K562 (cell line): ENCODE results near the gene PLTP. TPM values are rescaled to one million over a fixed set of nuclear protein-coding genes. Genes with fewer than 3 reads are reported as not detected.

ENCODE experiments used
- ATAC-seq: fragments of 200-7000 bp; cut with Tn5 transposase; 3 replicates; pipeline ENCODE4 v1.9.1; 2020; ENCODE audit warnings: moderate library complexity
- BruUV-seq: library from RNA; stranded (reverse); fragments of 400-500 nt; replicated peaks from 2 replicates; lab custom pipeline; 2021; lab: Mats Ljungman, UMichigan
- CTCF ChIA-PET: fragments of 300-600 bp; formaldehyde crosslinking; extraction: SDS; loops from one replicate; lab custom pipeline; 2021; ENCODE audit warnings: low intra/inter-chr PET ratio; lab: Yijun Ruan, JAX
- POLR2A ChIA-PET: fragments of 300-600, 350-650 bp; sonication (Branson Sonifier 250); formaldehyde crosslinking; extraction: SDS; loops from one replicate; lab custom pipeline; 2021; ENCODE audit warnings: antibody characterized with exemption, inconsistent platforms; lab: Yijun Ruan, JAX
- DNase-seq, 4 experiments: peaks; one replicate each; pipeline versions ENCODE4 v3.0.0 to v3.0.0-alpha.2; 2011 to 2018; ENCODE audit warnings: low spot score in 3 of 4, mixed read lengths in 3 of 4; ENCODE audit errors: extremely low read depth in 1 of 4
- FAIRE-seq: peaks from 2 replicates; lab custom pipeline; 2011; peaks lifted over from hg19 to GRCh38; lab: Jason Lieb, UNC
- H2AFZ ChIP-seq: 2 replicates; pipeline ENCODE4 v1.6.0; 2011; ENCODE audit warnings: low read depth, low read length, control low read depth, inconsistent platforms
- H3K27ac ChIP-seq: fragments of 200-600 bp; 3 replicates; pipeline ENCODE4 v1.8.0; 2011; ENCODE audit warnings: low read depth, mild to moderate bottlenecking, control low read depth, inconsistent platforms, low read length, moderate library complexity, mixed read lengths; ENCODE audit errors: extremely low read depth
- H3K27me3 ChIP-seq, 2 experiments: fragments of 300-600 bp in 1 of 2; 2 replicates in 1 of 2; 3 replicates in 1 of 2; pipeline versions ENCODE4 v1.6.0 to v1.8.0; 2011; ENCODE audit warnings: inconsistent platforms in 2 of 2, low read length in 2 of 2, mild to moderate bottlenecking in 1 of 2, mixed read lengths in 1 of 2, moderate library complexity in 1 of 2; ENCODE audit not compliant: control insufficient read depth in 2 of 2, insufficient read depth in 2 of 2
- H3K36me3 ChIP-seq: fragments of 300-600 bp; 3 replicates; pipeline ENCODE4 v1.8.0; 2011; ENCODE audit warnings: mild to moderate bottlenecking, low read length, inconsistent platforms; ENCODE audit not compliant: control insufficient read depth, insufficient read depth
- H3K4me1 ChIP-seq, 2 experiments: fragments of 200-600 bp in 1 of 2; replicated peaks in 1 of 2; 2 replicates in 1 of 2; 3 replicates in 1 of 2; pipeline versions ENCODE4 v1.5.1 to v1.8.0; 2011; ENCODE audit warnings: inconsistent platforms in 2 of 2, low read length in 2 of 2, mild to moderate bottlenecking in 1 of 2, mixed read lengths in 1 of 2, moderate library complexity in 1 of 2; ENCODE audit not compliant: control insufficient read depth in 2 of 2, insufficient read depth in 2 of 2
- H3K4me2 ChIP-seq: 2 replicates; pipeline ENCODE4 v1.6.1; 2011; ENCODE audit warnings: low read length, control low read depth, inconsistent platforms, mixed read lengths; ENCODE audit not compliant: insufficient read depth
- H3K4me3 ChIP-seq: fragments of 200-600 bp; sonication (generic), shearing (Covaris generic); 2 replicates; pipeline ENCODE4 v1.5.1; 2016; ENCODE audit warnings: control low read depth, inconsistent platforms
- H3K79me2 ChIP-seq: fragments of 200-600 bp; 3 replicates; pipeline ENCODE4 v1.8.0; 2011; ENCODE audit warnings: low read length, inconsistent platforms; ENCODE audit not compliant: control insufficient read depth, insufficient read depth
- H3K9ac ChIP-seq, 2 experiments: 2 replicates each; pipeline versions ENCODE4 v1.6.0 to v1.6.1; 2011; ENCODE audit warnings: low read depth in 2 of 2, low read length in 2 of 2, control low read depth in 1 of 2, inconsistent platforms in 1 of 2, mild to moderate bottlenecking in 1 of 2, mixed read lengths in 1 of 2; ENCODE audit not compliant: insufficient read depth in 1 of 2
- H3K9me1 ChIP-seq: one replicate; pipeline ENCODE4 v1.6.0; 2011; ENCODE audit warnings: inconsistent platforms, mild to moderate bottlenecking, low read length, moderate library complexity; ENCODE audit not compliant: control insufficient read depth, insufficient read depth
- H3K9me3 ChIP-seq: replicated peaks from 2 replicates; pipeline ENCODE4 v1.5.1; 2011; ENCODE audit warnings: low read depth, low read length, inconsistent platforms; ENCODE audit not compliant: control insufficient read depth, insufficient read depth
- H4K20me1 ChIP-seq: replicated peaks from 2 replicates; pipeline ENCODE4 v1.6.1; 2011; ENCODE audit warnings: low read length, inconsistent platforms, mixed read lengths; ENCODE audit not compliant: control insufficient read depth, insufficient read depth
- BRF1 ChIP-seq: IDR thresholded peaks from 3 replicates; pipeline ENCODE4 v1.6.1; 2011; ENCODE audit warnings: borderline replicate concordance, mild to moderate bottlenecking; ENCODE audit not compliant: insufficient read length; ENCODE audit errors: extremely low read depth
- CHCHD3 ChIP-seq: fragments of 250-450 bp; sonication (Bioruptor Pico); IDR thresholded peaks from 2 replicates; pipeline ENCODE4 v2.1.2; 2022; ENCODE audit warnings: mild to moderate bottlenecking
- EGR1 ChIP-seq: fragments of 450-650 bp; conservative IDR thresholded peaks from 2 replicates; pipeline ENCODE4 v1.6.1; 2017; ENCODE audit warnings: mild to moderate bottlenecking
- GTF2A2 ChIP-seq: IDR thresholded peaks from 2 replicates; pipeline ENCODE4 v1.6.1; 2016; ENCODE audit warnings: mild to moderate bottlenecking, missing genetic modification characterization, missing compliant biosample characterization
- HDAC8 ChIP-seq: fragments of 450-650 bp; IDR thresholded peaks from 2 replicates; pipeline ENCODE4 v1.6.1; 2016; ENCODE audit warnings: mild to moderate bottlenecking, missing genetic modification characterization, moderate library complexity, missing compliant biosample characterization
- L3MBTL2 ChIP-seq: fragments of 450-650 bp; IDR thresholded peaks from 2 replicates; pipeline ENCODE4 v1.6.1; 2016; ENCODE audit warnings: mild to moderate bottlenecking, moderate library complexity
- MITF ChIP-seq: IDR thresholded peaks from 2 replicates; pipeline ENCODE4 v1.6.1; 2014; ENCODE audit warnings: antibody characterized with exemption
- NFIC ChIP-seq: fragments of 450-650 bp; IDR thresholded peaks from 2 replicates; pipeline ENCODE4 v1.6.1; 2017; ENCODE audit warnings: mild to moderate bottlenecking, inconsistent platforms
- NR1H2 ChIP-seq: sonication (generic); formaldehyde crosslinking; IDR thresholded peaks from 2 replicates; pipeline ENCODE4 v1.4.0; 2020; ENCODE audit warnings: mild to moderate bottlenecking, missing genetic modification reagents
- POLR2G ChIP-seq: fragments of 200-400 bp; formaldehyde crosslinking; IDR thresholded peaks from 2 replicates; pipeline ENCODE4 v1.6.1; 2017; ENCODE audit warnings: low read depth, mild to moderate bottlenecking, antibody characterized with exemption, low read length, moderate library complexity
- RBFOX2 ChIP-seq: fragments of 200-400 bp; formaldehyde crosslinking; IDR thresholded peaks from 2 replicates; pipeline ENCODE4 v1.6.1; 2017; ENCODE audit warnings: low read depth, mild to moderate bottlenecking, low read length, moderate library complexity
- TEAD4 ChIP-seq, 2 experiments: sonication (generic) in 1 of 2; formaldehyde crosslinking in 1 of 2; IDR thresholded peaks; 2 replicates each; pipeline versions ENCODE4 v1.6.1 to v1.8.0; 2012 to 2022; ENCODE audit warnings: borderline replicate concordance in 1 of 2, inconsistent platforms in 1 of 2, low read length in 1 of 2, mild to moderate bottlenecking in 1 of 2, missing genetic modification reagents in 1 of 2
- ZNF124 ChIP-seq: sonication (generic); formaldehyde crosslinking; IDR thresholded peaks from 2 replicates; pipeline ENCODE4 v1.8.1; 2022; ENCODE audit warnings: missing genetic modification reagents
- ZNF232 ChIP-seq: sonication (generic); formaldehyde crosslinking; IDR thresholded peaks from 2 replicates; pipeline ENCODE4 v1.8.0; 2022; ENCODE audit warnings: mild to moderate bottlenecking, missing genetic modification reagents
- ZNF695 ChIP-seq: fragments of 450-650 bp; formaldehyde crosslinking; IDR thresholded peaks from 2 replicates; pipeline ENCODE4 v1.4.0; 2020; ENCODE audit warnings: mild to moderate bottlenecking, moderate library complexity
- WGBS: fragments of 100-300 bp; shearing (Covaris generic); methylation state at CpG from one replicate; pipeline ENCODE4 v1.1.6; 2016; ENCODE audit warnings: low coverage, mixed read lengths; ENCODE audit not compliant: insufficient coverage; ENCODE audit errors: missing lambda C conversion rate; 5-methylcytosine and 5-hydroxymethylcytosine counted together
- in situ Hi-C: fragments of 300-500 bp; cut with MboI; formaldehyde crosslinking; loops from 4 replicates; pipeline ENCODE4 v1.15.0; 2018; ENCODE audit warnings: inconsistent platforms, mixed read lengths
- intact Hi-C: fragments of 100-400 bp; cut with micrococcal nuclease; formaldehyde crosslinking; loops from 2 replicates; pipeline ENCODE4 v1.14.2; 2022
- polyA plus RNA-seq, 8 experiments: library from polyadenylated mRNA; depleted of rRNA in 4 of 8; stranded (reverse) in 5 of 8; unstranded in 3 of 8; fragments of >200 nt; fragmentation: Nextera tagmentation in 2 of 8; fragmentation: Illumina TruSeq in 1 of 8; extraction: Ambion mirVana in 2 of 8; extraction: Trizol in 1 of 8; gene quantifications; 2 replicates each; pipeline versions ENCODE4 v1.2.1 to v1.2.3, GENCODE V29; 2011 to 2014; ENCODE audit warnings: inconsistent platforms in 1 of 8, missing spikeins in 1 of 8
- total RNA-seq, 7 experiments: library from RNA; depleted of rRNA in 6 of 7; stranded (reverse); fragments of >200 nt in 6 of 7; fragmentation: Illumina TruSeq in 2 of 7; extraction: Trizol in 2 of 7; gene quantifications; 2 replicates each; pipeline versions ENCODE4 v1.2.1 to v1.2.3, GENCODE V29; 2011 to 2021; ENCODE audit warnings: low replicate concordance in 1 of 7

The PLTP gene
- total and polyA plus RNA-seq, 9 of the 15 experiments (the other 6 are each of a cell fraction or from before 2014, with no cell fraction given), result 2.8 to 29.3 (median 17.6) TPM

- Histone ChIP-seq H3K36me3 (peaks cover 49% of the 10 kb centered on the region; the same call in 2 of the 3 replicates), H3K9me3 (no peaks in the 10 kb centered on the region), H4K20me1 (no peaks in the 10 kb centered on the region), H3K9me1 (no peaks in the 10 kb centered on the region), H3K9ac (no peak overlapping the region; a peak in 1 of 4 replicates), H3K4me3 (no peak overlapping the region), H3K4me2 (no peak overlapping the region), H2AFZ (no peak overlapping the region), H3K4me1 (peaks cover 0 to 11% of the 10 kb centered on the region in 2 experiments; a peak in 1 of 5 replicates), H3K27me3 (no peaks in the 10 kb centered on the region), H3K27ac (no peak overlapping the region), H3K79me2 (no peaks in the 10 kb centered on the region)
- CTCF ChIA-PET, result no interaction called here
- intact Hi-C loops, result no loop called here
- BruUV-seq, result no TSS peak
- ATAC-seq, result 0 out of 3 replicates have a peak, but pooled peaks have one; percentile 14
- DNase-seq, result no peak
- in situ Hi-C loops, result no loop called here
- TF ChIP-seq POLR2G, result peak; percentile 24; the same call in 1 of the 2 replicates
- TF ChIP-seq RBFOX2, result peak; percentile 37; the same call in 1 of the 2 replicates
- no peak for TF ChIP-seq L3MBTL2
- POLR2A ChIA-PET, result interaction anchor here (1.8 kb wide), 1 partner anchor 10 kb away, joined by 6 read pairs; no protein-coding TSS in a partner anchor
- FAIRE-seq, result no peak
- 66% methylated on average over 5 of the region's 12 CpGs for WGBS
Observed at GRCh38 chr20:45898285-45898684, 13.7 kb downstream of the PLTP start.

GRCh38 chr20:45897692-45898091 lies 14.3 kb downstream of the PLTP start:
- no peaks in the 10 kb centered on the region for H3K79me2 ChIP-seq
- peaks cover 0 to 11% of the 10 kb centered on the region in 2 experiments; a peak in 2 of 5 replicates for H3K4me1 ChIP-seq
- H3K9me1 ChIP-seq, result no peaks in the 10 kb centered on the region
- H3K27ac ChIP-seq, result no peak overlapping the region
- no peak for FAIRE-seq
- 94% methylated on average over 7 of the region's 7 CpGs for WGBS
- no peak for DNase-seq
- intact Hi-C loops (no loop called here), in situ Hi-C loops (no loop called here)
- no peak for ATAC-seq
- H3K9ac ChIP-seq, result peak overlapping the region in 1 of 2 experiments; percentile 38; a peak in 2 of 4 replicates
- ChIA-PET POLR2A (interaction anchor here (0.6 to 1.8 kb wide), 3 partner anchors 10 to 604 kb away, joined by 4 to 6 read pairs (median 6); no protein-coding TSS in a partner anchor), CTCF (no interaction called here)
- TF ChIP-seq TEAD4 (IDR thresholded peaks at IDR 0.05; ENCODE audit: low read length), result no peak
- TF ChIP-seq TEAD4 (CRISPR knock-in tag; IDR thresholded peaks at IDR 0.05; ENCODE audit: borderline replicate concordance), result no peak
- no peak for TF ChIP-seq CHCHD3 (CRISPR knock-in tag)
- TF ChIP-seq POLR2G, result 0 out of 2 replicates have a peak, but pooled peaks have one; percentile 24
- TF ChIP-seq EGR1, result no peak
- TF ChIP-seq GTF2A2 (tag), result no peak
- no peak for TF ChIP-seq ZNF232 (CRISPR knock-in tag)
- no peak for TF ChIP-seq ZNF124
- no peak for TF ChIP-seq BRF1
- TF ChIP-seq ZNF695, result no peak
- TF ChIP-seq MITF, result no peak
- TF ChIP-seq RBFOX2, result peak; percentile 30; the same call in 1 of the 2 replicates
- no peak for TF ChIP-seq NR1H2 (CRISPR knock-in tag)
- no peak for TF ChIP-seq NFIC
- no peak for TF ChIP-seq HDAC8 (tag)
- H3K27me3 ChIP-seq, result no peaks in the 10 kb centered on the region
- H3K4me2 ChIP-seq, result no peak overlapping the region
- BruUV-seq, result no TSS peak
- H3K4me3 ChIP-seq, result no peak overlapping the region
- H3K36me3 ChIP-seq, result peaks cover 55% of the 10 kb centered on the region; the same call in 2 of the 3 replicates
- H3K9me3 ChIP-seq, result no peaks in the 10 kb centered on the region
- no peak overlapping the region for H2AFZ ChIP-seq
- H4K20me1 ChIP-seq, result no peaks in the 10 kb centered on the region
